COR-L47 (cell line): ENCODE measurements around the gene KLF15.

Source experiments
- DNase-seq: peaks from one replicate; lab custom pipeline; 2025; lab: John Stamatoyannopoulos, UW

KLF15 gene

DNA sequence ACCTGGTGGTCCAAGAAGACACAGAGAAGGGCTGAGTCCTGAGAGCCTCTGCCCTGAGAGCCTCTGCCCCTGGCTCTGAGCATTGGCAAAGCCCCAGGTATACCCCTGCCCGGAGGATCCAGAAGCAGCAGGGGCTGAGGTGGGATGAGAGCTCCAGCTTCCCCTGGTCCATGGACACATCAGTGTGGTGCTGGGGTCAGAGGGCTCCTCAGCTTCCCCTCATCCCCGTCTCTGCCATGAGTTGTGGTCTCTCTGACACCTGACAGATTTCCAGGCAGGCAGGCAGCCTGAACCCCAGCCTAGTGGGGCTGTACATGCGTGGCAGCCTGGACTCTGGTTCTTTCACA is 3.5 kb upstream of the KLF15 start:
- no peak for DNase-seq

DNA sequence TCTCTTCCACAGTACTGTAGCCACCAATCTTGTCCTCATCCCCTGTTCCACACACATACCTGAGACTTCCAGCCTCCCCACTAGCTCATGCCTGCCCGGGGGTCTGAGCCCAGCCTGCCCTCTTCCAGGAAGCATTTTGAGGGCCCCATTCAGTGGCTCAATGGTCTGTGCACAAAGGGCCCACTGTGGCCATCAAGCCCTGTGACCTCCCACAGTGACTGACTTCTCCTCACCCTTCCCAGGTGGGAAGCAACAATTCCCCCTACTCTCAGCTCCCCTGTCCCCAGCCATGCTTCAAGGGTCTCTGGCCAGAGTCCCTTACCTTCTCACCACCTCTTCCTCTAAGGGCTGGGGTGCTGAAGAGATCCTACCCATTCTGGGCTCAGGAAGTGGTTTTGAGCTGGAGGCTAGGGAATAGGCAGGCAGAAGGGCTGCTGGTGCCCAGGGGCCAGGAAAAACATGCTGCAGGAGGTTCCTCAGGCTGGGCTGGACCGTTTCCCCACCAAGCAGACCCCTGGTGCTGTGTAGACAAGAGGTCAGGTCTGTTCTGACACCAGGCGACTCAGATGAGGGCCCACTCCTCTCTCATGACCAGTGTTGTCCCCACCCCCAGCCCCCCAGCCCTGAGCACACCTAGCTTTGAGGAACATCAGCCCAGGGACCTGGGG is 3.0 kb upstream of the KLF15 start:
- DNase-seq = no peak

DNA sequence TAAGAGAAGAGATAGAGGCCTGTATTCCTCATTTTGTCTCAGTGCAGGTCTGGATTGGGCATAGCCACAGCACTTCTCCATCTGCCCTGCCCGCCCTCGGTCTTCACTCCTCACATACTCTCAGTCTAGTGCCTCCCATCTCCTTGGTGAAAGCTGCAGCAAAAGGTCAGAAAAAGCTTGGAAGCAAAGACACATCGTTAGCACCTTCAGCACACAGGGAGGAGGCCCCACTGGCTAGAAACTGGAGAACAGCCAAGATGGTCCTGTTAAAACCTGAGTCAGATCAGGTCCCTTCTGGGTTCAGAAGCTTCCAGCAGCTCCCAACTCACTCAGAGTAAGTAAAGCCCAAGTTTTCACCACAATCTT is 1.6 kb upstream of the KLF15 start:
- no peak for DNase-seq

DNA sequence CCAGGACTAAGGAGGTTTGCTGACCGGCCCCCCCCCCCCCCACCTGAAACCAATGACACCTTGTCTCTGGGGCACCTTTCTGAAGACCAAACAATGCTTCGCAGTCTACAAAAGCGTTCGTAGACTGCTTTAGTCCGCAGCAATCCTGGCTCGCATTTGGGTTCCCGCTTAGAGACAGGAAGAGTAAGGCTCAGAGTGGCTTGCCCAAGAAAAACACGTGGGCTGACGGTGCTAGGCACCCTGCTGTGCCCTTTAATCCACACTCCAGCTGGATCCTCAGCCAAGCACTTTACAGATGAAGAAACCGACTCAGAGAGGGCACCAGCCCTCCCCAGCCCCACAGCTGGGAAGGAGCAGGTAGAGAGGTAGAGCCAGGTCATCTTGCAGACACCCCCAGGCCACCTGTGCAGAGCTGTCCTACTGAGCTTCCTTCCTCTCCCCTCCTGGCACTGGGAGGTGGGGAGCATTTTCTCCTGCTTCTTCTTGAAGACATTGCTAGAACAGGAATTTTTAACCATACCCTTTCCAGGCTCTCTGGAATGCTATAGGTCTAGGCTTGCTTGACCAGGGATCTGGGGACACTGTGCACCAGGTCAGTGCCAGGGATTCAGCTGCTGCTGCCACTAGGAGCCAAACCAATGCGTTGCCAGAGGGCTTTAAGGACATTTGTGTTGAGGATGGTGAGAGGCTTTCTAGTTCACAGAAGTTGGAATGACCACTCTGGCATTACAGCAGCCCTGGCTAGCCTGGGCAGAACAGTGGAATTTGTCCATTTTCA is 1.0 kb upstream of the KLF15 start:
- DNase-seq = peak; percentile 48

DNA sequence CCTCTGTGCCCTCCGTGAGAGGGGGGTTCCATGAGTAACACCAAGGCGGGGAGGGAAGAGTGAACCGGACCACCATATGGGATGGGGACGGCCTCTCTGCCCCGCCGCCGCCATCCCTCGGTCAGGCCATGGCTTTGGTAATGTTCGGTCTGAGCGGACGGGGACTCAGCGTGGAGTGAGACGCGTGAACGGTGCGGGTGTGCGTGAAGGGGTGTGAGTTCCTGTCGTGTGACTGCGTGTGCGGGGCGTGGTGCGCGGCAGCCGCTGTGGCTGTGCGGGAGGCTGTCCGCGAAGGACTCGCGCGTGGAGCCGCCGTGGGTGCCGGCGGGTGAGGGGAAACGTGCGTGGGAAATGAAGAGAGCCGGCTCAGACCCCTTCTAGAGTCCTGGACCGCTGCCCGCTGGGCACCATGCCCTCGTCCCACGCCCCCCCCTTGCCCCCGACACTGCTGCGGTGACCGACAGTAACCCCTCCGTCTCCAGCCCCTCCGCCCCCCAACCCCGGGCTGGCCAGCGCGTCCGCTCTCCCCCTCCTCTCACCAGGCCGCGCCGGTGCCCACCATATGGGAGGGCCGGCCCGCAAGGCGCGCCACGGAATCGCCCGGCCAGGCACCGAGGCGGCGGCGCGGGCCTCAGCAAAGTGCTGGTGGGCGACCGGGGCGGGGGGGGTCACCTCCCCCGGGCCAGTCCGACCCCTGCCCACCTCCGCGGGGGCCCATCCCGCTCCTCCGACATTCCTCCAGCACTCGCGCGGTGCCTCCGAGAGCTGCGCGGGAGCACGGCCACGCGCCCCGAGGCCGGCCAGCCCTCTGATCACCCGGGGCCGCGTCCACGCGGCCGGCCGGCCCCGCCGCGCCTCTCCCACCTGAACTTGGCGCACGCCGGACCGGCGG is 589 bp downstream of the KLF15 start:
- no peak for DNase-seq

DNA sequence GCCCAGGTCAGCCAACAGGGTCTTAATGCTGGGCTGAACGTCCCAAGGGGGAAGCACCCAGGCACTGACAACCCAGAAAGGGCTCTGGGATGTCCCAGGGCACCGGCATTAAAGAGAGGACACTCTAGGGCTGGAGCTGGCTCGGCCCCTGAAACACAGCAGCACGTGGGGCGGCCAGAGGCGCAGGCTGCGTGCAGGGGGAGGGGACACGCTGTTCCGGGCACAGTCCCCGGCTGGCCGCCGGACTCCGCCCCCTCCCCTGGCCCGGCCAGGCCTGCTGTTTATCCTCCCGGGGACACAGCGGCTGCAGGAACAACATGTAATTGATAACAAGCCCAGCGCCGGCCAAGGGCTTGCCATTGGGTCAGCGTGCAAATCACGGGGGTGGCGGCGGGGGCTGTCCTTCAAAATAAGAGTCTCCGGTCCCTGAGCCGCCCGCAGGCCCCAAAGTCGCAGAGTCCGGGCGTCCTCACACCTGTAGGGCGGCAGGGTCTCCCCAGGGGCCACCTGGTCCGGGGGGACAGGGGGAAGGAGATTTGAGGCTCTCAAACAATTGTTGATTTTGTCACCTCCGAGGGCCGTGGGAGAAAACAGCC is 1.3 kb downstream of the KLF15 start:
- DNase-seq = peak; percentile 63

DNA sequence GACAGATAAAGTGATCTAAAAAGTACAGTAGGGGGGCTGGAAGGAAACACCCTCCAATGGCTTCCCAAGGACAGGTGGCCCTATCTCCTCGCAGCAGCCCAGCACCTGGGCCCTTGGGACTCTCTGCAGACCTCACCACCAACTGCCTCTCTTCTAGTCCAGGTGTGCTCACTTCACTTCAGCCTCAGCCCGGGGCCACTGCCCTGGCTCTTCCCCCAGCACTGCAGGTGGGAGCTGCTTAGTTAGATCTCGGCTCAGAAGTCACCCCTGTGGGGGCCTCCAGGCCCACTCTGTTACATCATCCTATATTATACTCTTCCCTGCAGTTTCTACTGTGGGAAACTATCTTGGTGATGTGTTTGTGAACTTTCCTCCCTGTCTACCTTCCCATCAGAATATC is 2.0 kb downstream of the KLF15 start:
- no peak for DNase-seq

DNA sequence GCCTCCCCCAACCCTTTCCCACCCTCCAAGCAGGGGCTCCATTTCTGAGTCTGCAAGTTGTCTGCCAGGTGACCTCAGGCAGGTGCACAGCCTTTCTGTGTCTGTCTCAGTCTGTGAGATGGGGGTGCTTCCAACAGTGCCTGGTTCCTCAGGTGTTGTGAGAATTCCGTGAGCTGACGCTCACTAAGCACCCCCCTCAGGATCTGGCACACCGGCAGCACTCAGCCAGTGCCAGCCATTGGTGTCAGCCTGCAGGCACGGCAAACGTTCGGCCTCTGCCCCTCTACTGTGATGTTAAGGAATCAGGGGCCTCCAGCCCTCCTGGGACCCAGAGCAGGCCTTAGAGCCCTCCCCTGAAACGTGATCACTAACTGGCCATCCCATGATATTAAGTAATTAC is 2.4 kb downstream of the KLF15 start:
- DNase-seq = no peak

DNA sequence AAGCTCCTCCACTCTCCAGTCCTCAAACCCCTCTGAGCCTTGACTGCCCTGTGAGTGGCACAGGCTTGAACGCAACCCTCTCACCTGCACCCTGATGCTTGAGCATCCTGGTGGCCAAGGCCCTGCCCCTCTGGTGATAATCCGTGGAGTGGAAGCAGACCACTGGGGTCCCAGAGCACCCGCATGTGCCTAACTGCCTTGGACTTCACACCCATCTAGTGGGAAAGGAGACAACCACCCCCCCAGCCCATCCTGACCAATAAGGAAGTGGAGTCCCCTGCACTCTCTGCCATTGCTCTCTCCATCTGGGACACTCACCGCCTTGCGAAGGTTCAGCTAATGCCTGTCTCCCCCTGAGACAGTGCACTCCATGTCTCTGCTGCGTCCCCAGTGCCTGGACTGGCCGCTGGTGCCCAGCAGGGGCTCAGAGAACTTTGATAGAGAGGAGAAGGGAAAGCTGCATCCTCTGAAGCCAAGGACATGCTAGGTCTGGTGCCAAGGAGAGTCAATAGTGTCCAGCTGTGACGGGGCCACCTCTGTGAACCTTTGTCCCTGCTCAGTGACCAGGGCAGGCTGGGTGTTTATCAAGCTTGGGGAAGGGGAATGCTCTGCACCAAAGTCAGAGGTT is 3.4 kb downstream of the KLF15 start:
- DNase-seq = no peak

DNA sequence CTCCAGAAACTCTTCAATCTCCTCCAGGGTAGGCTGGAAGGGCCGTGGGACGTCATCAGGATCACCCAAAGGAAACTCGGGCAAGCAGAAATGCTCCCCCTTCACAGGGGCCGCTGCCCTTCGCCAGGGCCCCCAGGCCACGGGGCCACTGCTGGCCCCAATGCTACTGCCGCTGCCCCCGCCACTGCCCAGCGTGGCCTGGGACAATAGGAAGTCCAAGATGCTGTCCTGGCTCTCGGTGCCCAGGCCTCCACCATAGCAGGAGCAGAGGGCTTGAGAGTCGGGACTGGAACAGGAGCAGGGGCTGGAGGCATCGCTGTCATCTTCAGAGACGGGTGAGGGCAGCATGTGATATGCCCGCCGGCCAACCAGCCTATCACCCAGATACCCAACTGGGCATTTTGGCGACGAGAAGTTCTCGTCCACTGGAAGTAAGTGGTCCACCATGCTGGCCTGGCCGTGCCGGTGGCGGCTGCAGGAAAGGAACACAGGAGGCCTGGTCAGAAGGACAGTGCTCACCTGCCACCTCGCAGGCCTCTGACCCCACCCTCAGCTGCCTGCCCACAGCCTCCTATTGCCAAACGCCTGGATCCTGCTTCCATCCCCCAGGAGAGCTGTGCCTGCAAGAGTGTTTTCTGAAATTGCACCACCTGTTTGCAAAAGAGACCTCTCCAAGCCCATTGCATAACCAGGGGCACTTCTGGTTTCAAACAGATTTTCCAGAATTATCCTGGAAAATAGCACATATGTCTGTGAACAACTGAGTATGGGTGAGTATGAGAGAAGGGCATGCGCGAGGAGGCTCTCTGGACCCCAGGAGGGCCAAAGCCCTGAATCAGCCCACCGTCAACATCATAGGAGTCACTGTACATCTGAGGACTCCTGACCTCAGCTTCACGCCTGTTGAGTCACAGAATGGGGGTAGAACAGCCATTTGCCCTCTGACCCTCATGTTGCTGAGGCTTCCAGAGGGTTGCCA is 4.4 kb downstream of the KLF15 start:
- DNase-seq = no peak

DNA sequence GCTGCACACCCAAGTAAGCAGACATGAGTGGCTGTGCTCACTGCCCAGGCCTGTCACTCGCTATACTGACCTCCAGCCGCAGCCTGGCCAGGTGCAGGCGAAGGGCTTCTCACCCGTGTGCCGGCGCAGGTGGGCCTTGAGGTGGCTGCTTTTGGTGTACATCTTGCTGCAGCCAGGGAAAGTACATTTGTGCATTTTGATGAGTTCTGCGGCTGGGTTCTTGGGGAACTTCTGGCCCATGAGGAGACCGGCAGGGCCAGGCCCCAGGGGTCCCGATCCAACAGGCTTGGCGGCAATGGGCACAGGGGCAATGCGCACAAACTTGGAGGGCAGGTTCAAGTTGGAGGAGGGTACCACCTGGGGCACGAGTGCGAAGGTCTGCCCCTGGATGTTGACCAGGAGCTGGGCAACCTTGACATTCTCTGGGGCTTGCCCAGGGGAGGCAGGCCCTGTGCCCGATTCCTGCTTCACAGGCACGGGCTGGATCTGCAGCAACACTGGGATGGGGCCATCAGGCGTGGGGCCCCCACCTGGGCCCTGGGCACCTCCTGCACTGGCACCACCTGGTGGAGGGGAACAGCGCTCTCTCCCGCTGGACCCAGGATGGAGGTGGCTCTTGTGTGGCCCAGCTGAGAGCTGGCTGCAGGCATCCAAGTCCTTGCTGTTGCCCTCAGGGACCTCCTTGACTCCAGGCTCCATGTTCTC is 5.3 kb downstream of the KLF15 start:
- no peak for DNase-seq

DNA sequence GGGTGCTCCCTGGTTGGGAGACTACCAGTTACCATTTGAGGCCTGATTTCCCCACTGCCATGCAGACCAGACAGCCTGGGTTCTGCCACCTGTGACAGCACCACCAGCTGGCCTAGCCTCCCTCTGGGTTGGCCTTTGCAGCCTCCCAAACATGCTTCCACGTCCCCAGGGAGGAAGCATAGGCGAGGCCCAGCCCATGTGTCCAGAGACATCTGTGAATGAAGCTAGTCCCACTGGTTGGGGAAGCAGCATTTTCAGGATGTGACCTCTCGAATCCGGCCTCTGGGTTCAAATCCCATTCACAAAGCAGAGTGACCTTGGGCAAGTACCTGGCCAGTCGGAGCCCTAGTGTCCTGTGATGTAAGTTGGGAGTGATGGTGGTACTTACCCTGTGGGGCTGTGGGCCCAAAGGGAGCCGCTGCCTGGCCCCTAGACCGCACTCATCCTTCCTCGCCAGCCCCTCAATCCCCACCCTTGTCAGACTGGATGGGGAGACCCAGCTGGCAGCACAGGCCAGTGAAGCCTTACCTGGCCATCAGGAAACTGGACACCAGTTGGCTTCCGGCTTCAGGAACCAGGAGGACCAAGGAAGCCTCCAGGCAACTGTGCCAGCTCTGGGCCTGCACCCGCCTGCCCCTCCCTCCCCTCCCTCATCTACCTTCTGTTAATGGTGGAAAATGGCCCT is 6.0 kb downstream of the KLF15 start:
- no peak for DNase-seq

DNA sequence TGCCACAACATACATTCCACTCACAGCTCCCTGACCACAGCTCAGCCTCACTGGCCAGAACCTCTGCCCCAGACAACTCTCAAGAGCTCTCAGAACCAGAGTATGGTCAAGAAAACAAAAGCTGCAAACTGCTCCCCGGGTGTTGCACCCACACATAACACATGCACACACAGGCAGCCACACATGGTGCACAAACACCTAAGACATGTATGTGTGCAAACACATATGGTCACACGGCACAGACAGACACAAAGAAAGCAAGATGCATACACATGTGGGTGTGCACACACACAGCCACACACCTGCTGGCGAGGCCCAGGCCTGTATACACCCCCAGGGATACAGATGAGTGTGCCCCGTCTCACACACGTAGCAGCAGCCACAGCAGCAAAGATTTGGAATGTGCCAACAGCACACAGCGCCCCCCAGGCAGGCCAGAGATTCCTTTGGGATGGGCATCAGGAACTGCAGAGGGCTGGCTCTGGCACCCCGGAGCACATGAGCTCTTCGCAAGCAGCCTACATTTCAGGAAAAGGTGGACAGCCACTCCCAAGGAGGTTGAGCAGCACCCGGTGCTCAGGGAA is 6.6 kb downstream of the KLF15 start:
- no peak for DNase-seq

DNA sequence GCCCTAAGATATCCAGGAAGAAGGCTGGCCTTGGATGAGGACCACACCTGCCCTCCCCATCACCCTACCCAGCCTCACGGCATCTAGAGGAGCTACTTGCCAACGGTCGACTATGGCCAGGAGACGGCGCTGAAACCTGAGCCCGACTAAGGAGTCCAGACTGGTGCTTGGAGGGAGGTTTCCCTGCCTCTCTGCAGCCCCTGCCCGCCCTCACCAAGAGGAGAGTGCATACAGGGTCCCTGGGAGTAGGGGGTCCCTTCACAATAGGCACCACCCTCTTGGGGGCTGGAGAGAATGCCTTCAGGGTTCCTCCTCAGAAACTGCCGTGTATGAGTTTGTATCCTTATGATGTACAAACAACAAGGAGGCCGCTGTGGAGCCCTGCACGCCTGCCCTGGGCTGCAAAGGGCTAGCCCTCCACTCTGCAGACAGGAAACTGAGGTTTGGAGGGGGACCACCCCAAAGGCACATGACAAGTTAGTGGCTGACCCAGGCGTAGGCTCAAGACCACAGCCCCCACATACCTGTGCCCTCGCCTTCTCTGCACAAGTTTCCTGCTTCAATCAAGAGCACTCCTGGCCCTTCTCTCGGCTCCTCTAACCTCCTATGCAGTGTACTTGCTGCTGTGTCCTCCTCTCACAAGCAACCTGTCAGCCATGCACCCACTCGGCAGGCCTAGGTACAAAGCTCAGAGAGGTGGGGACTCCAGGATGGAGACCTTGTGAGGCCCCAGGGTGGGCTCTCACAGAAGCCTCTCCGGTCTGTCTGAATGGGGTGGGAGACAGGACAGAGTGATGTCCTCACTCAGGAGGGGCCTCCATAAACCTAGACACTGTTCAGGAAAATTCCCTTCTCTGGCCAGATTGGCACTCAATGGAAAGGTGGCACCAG is 7.4 kb downstream of the KLF15 start:
- DNase-seq = no peak

DNA sequence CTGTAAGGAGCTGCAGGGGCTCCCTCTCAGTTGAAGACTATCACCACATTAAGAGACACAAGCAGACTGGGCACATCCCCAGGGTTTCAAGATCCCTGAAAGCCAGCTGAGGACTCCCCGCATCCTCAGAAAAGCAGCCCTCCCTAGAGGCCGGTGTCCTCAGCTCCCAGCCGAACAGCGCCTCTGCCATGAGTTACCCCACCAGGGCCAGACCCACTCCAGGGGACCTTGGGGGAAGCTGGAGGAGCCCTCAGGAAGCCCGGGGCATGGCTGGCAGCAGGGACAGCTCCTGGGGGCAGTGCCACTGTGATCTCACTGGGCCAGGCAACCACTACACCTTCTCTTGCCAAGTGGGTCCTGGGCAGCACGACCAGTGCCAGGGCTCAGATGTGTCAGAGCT is 8.1 kb downstream of the KLF15 start:
- no peak for DNase-seq

DNA sequence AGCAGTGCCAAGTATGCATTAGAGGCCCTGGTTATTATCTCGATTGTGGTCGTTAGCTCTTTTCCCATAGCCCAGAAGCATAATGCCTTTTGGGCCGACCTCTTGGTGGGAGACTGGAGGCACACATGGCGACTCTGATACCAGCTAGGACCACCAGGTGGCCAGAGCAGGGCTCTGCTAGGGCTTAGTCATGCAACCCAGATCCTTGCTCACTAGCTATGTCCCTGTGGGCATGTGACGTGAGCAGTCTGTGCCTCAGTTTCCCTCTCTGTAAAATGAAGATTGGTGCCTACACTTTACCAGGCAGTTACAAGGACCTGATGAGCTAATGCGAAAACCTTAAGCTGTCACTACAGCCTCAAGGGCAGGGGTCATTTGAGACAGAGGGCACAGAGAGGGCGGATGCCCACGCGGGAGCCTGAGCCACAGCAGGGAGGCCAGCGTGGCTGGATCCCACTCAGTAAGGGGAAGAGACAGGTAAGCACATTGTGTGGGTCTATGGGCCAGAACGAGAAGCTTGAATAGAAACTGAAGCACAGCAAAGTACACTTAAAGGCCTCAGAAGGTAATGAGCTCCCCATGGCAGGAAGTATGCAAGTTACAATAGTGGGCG is 8.8 kb downstream of the KLF15 start:
- no peak for DNase-seq

DNA sequence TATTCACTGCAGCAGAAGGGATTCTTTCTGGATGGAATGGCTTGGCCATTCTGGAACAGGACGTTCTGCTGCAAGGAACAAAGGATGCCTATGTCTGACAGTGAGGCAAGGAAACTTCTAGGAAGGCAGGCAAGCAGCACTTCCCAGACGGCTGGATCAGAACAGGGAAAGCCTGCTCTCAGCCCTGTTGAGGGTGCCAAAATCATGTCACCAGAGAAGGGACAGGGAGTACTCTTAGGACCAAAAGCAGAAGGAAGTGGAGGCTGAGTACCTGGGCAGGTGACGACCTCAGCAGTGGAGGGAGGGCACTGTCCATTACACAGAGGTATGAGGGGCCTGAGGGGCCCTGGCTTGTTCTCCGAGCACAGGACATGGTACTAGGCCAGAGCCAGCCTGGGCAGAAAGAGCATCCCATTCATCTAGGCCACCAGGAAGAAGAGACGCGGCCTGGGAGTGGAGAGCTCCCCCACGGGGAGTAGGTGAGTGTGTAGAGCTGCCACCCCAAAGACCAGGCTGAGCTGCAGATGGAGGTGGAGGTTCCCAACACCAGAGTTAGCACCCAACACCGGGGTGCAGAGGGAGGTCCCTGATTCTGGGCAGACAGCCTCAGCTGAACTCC is 9.6 kb downstream of the KLF15 start:
- DNase-seq = no peak
